Right ventricle myocardium superior (tissue), 1 donor: ENCODE data around the gene PHKA1. TPM values are rescaled to one million over a fixed set of nuclear protein-coding genes. Genes with fewer than 3 reads are reported as not detected.
A peak's percentile ranks its signal among the peaks of the same experiment; 100 is the strongest.
"Not testable (repeated sequence)": the region's sequence is repeated elsewhere in the genome, so short reads cannot be mapped to it uniquely, and the experiment has no call there.

ENCODE experiments used
- ATAC-seq: fragments of 200-7000 bp; cut with Tn5 transposase; one replicate; pipeline ENCODE4 v1.9.1; 2020; ENCODE audit warnings: mild to moderate bottlenecking; ENCODE audit not compliant: poor library complexity
- DNase-seq: peaks from one replicate; pipeline ENCODE4 v3.0.0-alpha.2; 2020
- intact Hi-C: fragments of 100-400 bp; cut with DNase I; formaldehyde crosslinking; loops from one replicate; pipeline ENCODE4 v1.11.2; 2022
- long read RNA-seq: library from polyadenylated mRNA; unstranded; transcript quantifications from one replicate; pipeline ENCODE4 v2.0.0, GENCODE V29; 2021
- total RNA-seq: library from RNA; stranded (reverse); fragmentation: NEBNext Ultra II Directional; extraction: Animal tissue kit (Norgen Biotek cat#: 25700); gene quantifications from one replicate; pipeline ENCODE4 v1.2.1, GENCODE V29; 2021
- donor health status: DM: no; HTN: yes; CAD: no; lungs with severe emphysema.

PHKA1 gene
- total RNA-seq: 16.8 TPM
- long read RNA-seq, full-length matches to known transcripts: 6 of 31 reads
- long read RNA-seq, partial matches to known transcripts: 14 of 31 reads
- long read RNA-seq, other reads (novel, unspliced or antisense): 11 of 31 reads

GRCh38 chrX:72713599-72714477 lies at the start of gene PHKA1:
TSS of gene PHKA1 (minus strand) at chrX:72714306. CDS start at chrX:72713880, 426 bp downstream.
- ATAC-seq: peak; percentile 85

DNA sequence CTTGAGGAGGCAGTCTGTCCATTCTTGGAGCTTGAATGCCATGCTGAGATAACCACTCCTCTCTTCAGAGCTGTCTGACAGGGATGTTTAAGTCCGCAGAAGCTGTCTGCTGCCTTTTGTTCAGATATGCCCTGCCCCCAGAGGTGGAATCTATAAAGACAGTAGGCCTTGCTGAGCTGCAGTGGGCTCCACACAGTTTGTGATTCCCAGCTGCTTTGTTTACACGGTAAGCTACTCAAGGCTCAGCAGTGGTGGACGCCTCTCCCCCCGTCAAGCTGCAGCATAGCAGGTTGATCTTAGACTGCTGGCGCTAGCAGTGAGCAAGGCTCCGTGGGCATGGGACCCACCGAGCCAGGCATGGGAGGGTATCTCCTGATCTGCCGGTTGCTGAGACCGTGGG lies 46.3 kb upstream of the PHKA1 start:
- intact Hi-C loops, DNase-seq, ATAC-seq: not testable (repeated sequence)

More at GRCh38 chrX:72713599-72714477, at the start of gene PHKA1:
- peak; percentile 67 for DNase-seq
- intact Hi-C loops: not testable (repeated sequence)

- ATAC-seq, DNase-seq, intact Hi-C loops: not testable (repeated sequence)
Observed at GRCh38 chrX:72748545-72748944, 34.4 kb upstream of the PHKA1 start.

GRCh38 chrX:72745546-72745945 lies 31.4 kb upstream of the PHKA1 start:
- intact Hi-C loops, DNase-seq, ATAC-seq: not testable (repeated sequence)

- ATAC-seq (no peak), DNase-seq (no peak)
- intact Hi-C loops: no loop called here
Observed at GRCh38 chrX:72735561-72735960, 21.5 kb upstream of the PHKA1 start.

DNA sequence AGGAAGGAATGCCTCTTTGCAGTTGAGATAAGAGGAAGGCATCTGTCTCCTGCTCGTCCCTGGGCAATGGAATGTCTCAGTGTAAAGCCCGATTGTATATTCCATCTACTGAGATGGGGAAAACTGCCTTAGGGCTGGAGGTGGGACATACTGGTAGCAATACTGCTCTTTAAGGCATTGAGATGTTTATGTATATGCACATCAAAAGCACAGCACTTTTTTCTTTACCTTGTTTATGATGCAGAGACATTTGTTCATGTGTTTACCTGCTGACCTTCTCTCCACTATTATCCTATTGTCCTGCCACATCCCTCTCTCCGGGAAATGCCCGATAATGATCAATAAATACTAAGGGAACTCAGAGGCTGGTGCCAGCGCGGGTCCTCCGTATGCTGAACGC lies 19.5 kb upstream of the PHKA1 start:
- DNase-seq, ATAC-seq, intact Hi-C loops: not testable (repeated sequence)

GRCh38 chrX:72727846-72728245 lies 13.7 kb upstream of the PHKA1 start:
- no peak for DNase-seq
- intact Hi-C loops: no loop called here
- no peak for ATAC-seq

DNA sequence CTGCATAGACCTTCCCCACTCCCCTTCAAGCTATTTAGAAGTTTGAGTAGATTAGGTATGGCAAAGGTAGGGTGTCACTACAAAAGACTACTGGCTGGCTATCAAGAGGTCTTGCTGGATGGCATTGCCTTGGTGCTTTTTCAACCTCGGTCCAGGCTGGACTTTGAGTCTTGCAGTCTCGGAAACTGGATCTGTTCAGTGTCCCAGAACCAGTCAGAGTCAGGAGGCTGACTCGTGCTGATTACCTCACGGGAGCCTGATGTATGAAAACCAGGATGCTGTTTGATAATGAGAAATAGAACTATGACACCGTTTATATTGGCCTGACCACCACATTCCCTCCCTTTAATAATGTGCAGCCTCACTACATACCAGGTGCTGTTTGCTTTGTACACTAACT lies 2.7 kb upstream of the PHKA1 start:
- no peak for ATAC-seq
- intact Hi-C loops: no loop called here
- DNase-seq: no peak

DNA sequence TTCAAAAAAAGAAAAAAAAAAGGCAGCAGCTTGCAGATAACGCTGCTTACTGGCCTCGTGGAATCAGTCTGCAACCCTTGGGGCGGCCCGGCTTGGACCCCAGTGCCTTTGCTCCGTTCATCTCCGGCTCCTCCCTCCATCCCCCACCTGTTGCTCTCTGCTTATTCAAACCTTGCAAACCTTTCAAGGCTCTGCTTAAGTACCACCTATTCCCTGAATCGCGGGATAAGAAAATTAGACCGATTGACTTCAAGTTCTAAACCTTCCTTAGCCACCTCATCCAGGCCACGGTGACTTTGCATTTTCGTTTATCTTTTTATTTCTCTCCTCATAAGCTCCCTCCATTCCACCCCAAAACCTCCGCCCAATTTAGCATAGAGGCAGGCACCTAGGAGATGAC lies 1.4 kb upstream of the PHKA1 start:
- ATAC-seq (no peak), DNase-seq (no peak)
- intact Hi-C loops: no loop called here

DNA sequence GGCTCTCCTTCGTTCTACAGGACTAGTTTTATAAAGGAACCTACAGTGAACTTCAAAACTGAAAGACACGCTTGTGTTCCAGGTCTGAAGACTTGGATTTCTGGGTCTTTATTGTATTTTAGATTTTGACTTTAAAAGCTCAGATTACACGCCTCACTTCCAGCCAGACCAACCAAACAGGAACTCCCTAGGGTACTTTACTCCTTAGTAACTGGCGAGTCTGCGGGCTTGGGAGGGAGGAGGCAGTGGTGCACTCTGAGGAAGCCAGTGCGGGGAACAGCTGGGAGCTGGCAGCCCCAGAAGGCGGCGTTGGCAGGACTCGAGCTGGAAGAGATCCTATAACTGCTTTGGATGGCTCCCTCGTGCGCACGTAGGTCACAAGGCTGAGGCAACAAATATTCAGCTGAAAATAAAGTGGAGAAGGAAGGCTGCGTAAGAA lies 391 bp upstream of the PHKA1 start:
- peak; percentile 92 for ATAC-seq
- intact Hi-C loops: no loop called here
- DNase-seq: peak; percentile 82

DNA sequence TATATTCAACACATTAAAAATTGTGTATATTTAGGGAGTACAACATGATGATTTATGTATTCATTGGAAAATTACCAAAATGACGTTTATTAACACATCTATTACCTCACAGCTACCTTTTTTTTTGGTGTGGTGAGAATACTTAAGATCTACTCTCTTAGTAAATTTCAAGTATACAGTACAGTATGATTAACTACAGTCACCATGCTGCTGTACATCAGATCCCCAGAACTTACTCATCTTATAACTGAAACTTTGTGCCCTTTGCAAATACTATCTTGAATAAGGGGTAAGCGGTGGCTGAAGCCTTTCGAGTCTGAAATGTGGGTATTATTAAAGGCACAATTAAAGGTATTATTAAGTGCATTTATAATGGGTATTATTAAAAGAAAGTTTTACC lies 976 bp downstream of the PHKA1 start:
- ATAC-seq: no peak
- DNase-seq: no peak
- intact Hi-C loops: no loop called here

GRCh38 chrX:72712094-72712755 lies 1.9 kb downstream of the PHKA1 start:
- ATAC-seq (no peak), DNase-seq (no peak)
- intact Hi-C loops: no loop called here

GRCh38 chrX:72705814-72706213 lies 8.3 kb downstream of the PHKA1 start:
- DNase-seq (no peak), ATAC-seq (no peak)
- intact Hi-C loops: no loop called here

DNA sequence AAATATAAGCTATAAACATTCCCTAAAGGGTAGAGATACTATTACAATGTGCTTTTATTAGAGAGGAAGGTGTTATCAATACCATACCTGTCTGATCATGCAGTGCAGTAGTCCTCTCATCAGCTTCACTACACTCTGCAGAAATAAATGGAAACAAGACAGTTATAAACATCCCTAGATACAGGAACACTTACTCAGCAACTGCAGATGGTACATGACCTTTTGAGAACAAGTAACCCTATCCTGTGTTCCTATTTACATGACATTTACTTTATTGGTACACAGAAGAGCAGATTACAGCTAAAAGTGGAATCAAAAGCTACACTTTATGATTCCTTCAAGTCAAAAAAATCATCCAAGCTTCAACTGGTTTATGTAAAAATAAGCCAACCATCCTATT lies 9.0 kb downstream of the PHKA1 start:
- ATAC-seq (no peak), DNase-seq (no peak)
- intact Hi-C loops: no loop called here

DNA sequence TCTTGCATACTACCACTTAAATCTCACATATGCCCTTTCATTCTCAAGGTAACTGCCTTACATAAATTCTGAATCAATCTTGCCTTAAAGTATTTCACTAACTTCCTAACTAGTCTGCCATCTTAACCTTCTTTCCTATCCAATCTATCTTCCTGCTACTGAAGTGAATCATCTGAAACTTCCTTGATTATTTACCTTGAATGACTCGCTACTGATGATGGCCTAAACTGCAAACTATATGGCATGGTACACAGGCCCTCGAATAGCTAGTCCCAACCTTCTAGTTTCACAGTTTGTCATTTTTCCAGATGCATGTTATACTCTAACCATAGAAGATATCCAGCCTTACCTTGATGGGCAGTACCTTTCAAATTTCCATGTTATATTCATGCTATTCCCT lies 19.9 kb downstream of the PHKA1 start:
- ATAC-seq (no peak), DNase-seq (no peak)
- intact Hi-C loops: no loop called here

DNA sequence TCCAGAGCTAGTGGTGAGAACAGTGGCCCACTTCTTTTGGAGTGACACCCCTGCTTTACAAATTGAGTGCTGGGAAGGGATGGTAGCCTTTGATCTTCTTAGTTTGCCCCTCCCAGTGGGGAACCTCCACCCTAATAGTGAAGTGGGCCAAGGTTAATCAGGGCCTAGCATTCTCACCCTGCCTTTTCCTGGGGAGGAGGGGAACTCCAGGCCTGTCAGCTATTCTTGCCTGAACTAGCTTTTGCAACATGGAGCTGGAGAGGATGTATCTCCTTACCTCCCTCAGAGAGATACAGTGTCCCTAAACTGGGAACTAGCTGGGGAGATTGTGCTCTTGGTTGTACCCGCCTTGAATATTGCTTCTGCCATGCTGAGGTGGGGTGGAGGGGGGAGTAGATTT lies 20.6 kb downstream of the PHKA1 start:
- DNase-seq (no peak), ATAC-seq (no peak)
- intact Hi-C loops: no loop called here

DNA sequence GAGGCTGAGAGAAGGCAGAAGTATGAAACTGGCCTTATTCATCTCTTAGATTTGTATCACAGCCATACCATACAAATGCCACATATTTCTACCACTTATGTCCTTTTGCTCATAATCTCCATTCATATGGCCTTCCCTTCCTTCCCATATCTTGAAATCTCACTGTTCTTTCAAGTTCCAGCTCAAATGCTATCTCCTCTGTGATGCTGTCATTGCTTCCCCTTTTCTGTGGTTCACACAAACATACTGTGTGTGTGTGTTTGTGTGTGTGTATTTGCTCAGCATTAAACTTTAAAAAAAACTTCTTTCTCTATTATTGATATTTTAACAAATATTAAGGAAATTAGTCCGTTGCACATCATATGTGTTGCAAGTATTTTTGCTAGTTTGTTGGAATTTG lies 26.7 kb downstream of the PHKA1 start:
- DNase-seq: no peak
- intact Hi-C loops: no loop called here
- no peak for ATAC-seq

DNA sequence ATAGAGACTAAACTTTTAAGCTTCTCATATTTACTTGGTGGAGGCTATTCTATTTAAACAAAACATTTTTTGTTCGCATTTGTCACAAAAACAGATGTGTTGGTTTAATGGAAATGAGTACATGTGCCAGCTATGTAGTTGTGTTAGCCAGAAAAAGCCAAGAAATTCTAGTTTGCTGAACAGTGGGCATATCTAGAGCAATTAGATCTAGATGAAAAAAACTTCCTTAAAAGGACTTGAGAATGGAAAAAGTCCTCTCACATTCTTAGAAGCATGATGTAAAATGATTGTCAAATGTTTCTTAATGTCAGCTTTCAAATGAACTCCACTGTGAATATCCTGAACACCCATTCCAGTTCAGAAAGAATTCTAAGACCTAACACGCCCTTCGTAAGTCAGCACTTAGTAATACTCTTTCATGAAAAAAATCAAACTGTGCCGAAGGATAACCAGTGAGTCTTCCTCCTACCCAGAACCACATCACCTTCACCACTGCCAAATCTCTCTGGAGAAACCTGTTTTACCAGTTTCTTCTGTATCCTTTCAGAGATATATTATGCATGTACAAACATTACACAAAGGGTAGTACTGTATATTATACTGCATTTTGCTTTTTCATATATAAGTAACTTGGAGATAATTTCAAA lies 28.2 kb downstream of the PHKA1 start:
- DNase-seq: no peak
- no peak for ATAC-seq

DNA sequence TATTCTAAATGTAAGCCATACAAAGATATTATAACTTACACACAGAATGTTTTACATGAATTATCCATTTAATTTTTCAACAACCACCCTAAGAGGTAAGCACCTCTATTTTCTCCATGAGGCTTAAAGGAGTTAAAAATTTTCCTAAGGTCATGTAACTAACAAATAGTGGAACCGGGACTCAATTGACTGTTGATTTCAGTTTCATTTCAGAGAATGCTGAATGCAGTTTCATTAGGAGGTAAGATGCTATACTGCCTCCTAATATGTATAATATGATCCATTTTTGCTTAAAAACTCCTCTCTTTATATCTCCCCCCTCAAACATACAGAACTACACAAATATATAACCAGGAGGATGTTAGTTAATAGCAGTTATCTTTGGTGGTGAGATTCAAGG lies 29.1 kb downstream of the PHKA1 start:
- no peak for DNase-seq
- no peak for ATAC-seq
- intact Hi-C loops: no loop called here

More for the DNA sequence above, 28.2 kb downstream of the PHKA1 start:
- intact Hi-C loops: no loop called here
